ENCODE results near the gene PTPN22.

PTPN22 gene

DNA sequence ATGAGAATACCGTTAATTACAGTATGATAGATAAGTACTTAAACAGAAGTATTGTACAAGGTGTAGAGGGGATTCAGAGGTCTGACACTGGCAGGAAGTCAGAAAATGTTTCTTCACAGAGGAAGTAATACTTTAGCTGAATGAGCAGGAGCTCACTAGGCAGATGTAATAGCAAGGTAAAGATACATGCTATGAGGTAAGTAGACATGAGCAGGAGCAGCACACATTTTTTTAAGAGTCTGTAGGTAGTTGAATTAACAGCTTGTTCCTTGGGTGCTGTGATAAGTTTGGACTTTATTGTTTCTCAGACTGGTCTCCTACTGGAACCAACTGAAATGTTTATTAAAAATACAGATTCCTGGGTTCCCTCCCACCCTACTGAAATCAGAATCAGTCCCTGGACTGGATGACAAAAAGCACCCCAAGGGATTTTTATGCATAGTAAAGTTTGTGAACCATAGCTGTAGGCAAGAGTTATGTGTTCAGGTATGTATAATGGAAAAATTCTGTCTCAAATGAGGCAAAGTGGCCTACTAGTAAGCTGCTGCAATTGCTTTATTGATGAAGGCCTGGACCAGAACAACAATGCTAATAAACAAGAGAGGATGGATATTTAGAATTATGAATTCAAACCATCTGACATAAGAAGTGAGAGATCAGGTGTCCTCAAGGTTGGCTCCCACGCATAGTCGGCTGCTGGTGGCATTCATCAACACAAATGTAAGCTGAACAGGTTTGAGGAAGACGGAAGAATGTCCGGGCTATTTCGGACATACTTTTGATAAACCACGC is 32.2 kb upstream of the PTPN22 start:
- H3K27me3 ChIP-seq (replicated peaks; ENCODE audit: control insufficient read depth, insufficient read depth, low read length) = no peaks in the 10 kb centered on the region
- peak overlapping the region; percentile 85 for H3K4me3 ChIP-seq (replicated peaks; ENCODE audit: low read depth, low read length)
- H3K36me3 ChIP-seq (ENCODE audit: control insufficient read depth, insufficient read depth, low read length) = peaks cover 16% of the 10 kb centered on the region
- TF ChIP-seq, protein P1, sequence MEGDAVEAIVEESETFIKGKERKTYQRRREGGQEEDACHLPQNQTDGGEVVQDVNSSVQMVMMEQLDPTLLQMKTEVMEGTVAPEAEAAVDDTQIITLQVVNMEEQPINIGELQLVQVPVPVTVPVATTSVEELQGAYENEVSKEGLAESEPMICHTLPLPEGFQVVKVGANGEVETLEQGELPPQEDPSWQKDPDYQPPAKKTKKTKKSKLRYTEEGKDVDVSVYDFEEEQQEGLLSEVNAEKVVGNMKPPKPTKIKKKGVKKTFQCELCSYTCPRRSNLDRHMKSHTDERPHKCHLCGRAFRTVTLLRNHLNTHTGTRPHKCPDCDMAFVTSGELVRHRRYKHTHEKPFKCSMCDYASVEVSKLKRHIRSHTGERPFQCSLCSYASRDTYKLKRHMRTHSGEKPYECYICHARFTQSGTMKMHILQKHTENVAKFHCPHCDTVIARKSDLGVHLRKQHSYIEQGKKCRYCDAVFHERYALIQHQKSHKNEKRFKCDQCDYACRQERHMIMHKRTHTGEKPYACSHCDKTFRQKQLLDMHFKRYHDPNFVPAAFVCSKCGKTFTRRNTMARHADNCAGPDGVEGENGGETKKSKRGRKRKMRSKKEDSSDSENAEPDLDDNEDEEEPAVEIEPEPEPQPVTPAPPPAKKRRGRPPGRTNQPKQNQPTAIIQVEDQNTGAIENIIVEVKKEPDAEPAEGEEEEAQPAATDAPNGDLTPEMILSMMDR (IDR thresholded peaks at IDR 0.05; ENCODE audit: insufficient read depth, low read length, poor library complexity, severe bottlenecking) = no peak
- DNase-seq (ENCODE audit: extremely low read depth, insufficient read length) = peak; percentile 25

DNA sequence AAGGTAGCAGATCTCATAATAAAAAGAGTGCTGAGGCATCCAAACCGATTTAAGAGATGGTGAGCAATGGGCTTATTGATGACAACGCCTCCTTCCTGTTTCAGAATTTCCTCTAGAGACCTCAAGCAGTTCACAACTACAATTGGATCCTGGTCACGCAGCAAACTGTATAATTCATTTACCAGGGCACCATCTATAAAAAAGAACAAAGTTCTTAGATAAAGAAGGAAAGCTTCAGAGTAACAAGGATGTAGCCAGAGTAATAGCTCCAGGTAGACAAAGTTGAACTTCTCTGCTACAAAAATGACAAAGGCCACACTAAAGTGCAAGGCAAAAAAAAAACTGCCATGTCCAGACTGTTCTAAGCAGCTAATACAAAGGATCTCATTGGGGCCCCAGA is 29.7 kb upstream of the PTPN22 start:
- no peaks in the 10 kb centered on the region for H3K27me3 ChIP-seq (replicated peaks; ENCODE audit: control insufficient read depth, insufficient read depth, low read length)
- TF ChIP-seq, protein P1 (IDR thresholded peaks at IDR 0.05; ENCODE audit: insufficient read depth, low read length, poor library complexity, severe bottlenecking) = no peak
- H3K4me3 ChIP-seq (replicated peaks; ENCODE audit: low read depth, low read length) = no peak overlapping the region
- H3K36me3 ChIP-seq (ENCODE audit: control insufficient read depth, insufficient read depth, low read length) = peaks cover 22% of the 10 kb centered on the region
- no peak for DNase-seq (ENCODE audit: extremely low read depth, insufficient read length)

DNA sequence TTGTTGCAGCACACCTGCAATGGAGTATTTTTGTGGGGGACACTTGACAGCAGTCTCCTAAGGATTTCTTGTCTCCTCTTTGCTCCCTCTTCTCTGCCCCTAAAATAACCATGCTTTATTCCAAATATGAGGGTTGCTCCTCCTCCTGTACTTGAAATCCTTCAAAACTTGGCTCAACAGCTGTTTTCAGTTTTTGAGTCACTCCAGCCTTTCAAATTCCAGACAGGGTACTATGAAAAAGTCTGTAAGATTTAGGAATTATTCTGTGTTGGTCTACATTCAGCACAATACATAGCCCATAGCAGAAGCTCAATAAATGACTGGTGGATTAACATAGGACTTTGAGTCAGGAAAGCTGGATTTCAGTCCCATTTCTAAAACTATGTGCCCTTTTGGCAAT is 27.6 kb upstream of the PTPN22 start:
- TF ChIP-seq, protein P1 (IDR thresholded peaks at IDR 0.05; ENCODE audit: insufficient read depth, low read length, poor library complexity, severe bottlenecking) = no peak
- Histone ChIP-seq H3K36me3 (ENCODE audit: control insufficient read depth, insufficient read depth, low read length) (peaks cover 26% of the 10 kb centered on the region), H3K27me3 (replicated peaks; ENCODE audit: control insufficient read depth, insufficient read depth, low read length) (no peaks in the 10 kb centered on the region), H3K4me3 (replicated peaks; ENCODE audit: low read depth, low read length) (no peak overlapping the region)
- no peak for DNase-seq (ENCODE audit: extremely low read depth, insufficient read length)

DNA sequence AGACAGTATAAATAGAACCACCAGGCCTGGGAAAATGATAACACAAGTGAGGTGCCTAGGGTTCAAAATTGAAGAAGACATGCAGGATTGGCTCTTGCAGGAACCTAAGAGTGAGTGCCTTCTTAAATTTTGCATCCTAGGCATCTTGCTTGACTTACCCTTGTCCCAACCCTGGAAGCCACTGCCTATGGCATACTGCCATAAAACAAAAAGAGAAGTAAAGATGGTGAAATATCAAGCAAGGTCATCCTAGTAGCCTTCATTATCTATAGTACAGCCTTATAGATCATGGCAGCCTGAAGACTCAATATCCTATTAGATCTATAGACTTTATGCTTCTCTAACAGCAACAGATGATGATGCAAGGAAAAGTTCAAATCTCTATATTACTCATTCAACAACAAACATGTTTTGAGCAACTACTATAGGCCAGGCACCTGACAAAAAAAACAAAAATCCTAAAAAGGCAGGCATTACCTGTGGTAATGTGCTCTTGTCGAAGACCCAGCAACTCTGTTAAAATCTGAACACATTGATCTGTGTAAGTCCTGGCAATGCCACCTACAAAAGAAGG is 26.8 kb upstream of the PTPN22 start:
- no peaks in the 10 kb centered on the region for H3K27me3 ChIP-seq (replicated peaks; ENCODE audit: control insufficient read depth, insufficient read depth, low read length)
- DNase-seq (ENCODE audit: extremely low read depth, insufficient read length) = no peak
- H3K36me3 ChIP-seq (ENCODE audit: control insufficient read depth, insufficient read depth, low read length) = peaks cover 26% of the 10 kb centered on the region
- TF ChIP-seq, protein P1 (IDR thresholded peaks at IDR 0.05; ENCODE audit: insufficient read depth, low read length, poor library complexity, severe bottlenecking) = no peak
- no peak overlapping the region for H3K4me3 ChIP-seq (replicated peaks; ENCODE audit: low read depth, low read length)

DNA sequence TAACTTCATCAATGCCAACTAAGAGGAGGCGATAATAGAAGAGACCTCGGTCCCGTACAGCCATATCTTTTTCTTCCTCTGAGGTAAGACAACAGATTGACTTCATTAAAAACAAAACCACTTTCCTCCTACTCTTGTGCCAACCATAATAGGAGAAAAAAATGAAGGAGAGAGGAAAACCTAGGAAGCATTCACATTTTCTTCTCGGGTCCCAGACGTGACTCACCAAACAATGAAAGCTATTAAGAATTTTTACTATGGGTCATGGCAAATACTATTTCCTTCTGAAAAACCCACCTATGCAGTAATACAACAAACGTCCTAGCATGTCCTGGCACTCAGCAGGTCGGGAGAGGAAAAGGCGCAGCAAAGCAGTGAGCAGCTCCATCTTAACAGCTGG is 24.4 kb upstream of the PTPN22 start:
- Histone ChIP-seq H3K36me3 (ENCODE audit: control insufficient read depth, insufficient read depth, low read length) (peaks cover 21% of the 10 kb centered on the region), H3K4me3 (replicated peaks; ENCODE audit: low read depth, low read length) (no peak overlapping the region), H3K27me3 (replicated peaks; ENCODE audit: control insufficient read depth, insufficient read depth, low read length) (no peaks in the 10 kb centered on the region)
- no peak for DNase-seq (ENCODE audit: extremely low read depth, insufficient read length)
- TF ChIP-seq, protein P1 (IDR thresholded peaks at IDR 0.05; ENCODE audit: insufficient read depth, low read length, poor library complexity, severe bottlenecking) = no peak
